Esophagus muscularis mucosa (tissue), 3 donors: ENCODE measurements around the gene CSNK1D.

ENCODE experiments used
- POLR2A ChIP-seq: fragments of 450-650 bp; IDR thresholded peaks from one replicate; pipeline ENCODE4 v1.6.1; 2017; ENCODE audit warnings: antibody characterized with exemption, moderate library complexity, mild to moderate bottlenecking, low read depth
- TF ChIP-seq, protein P1 (sequence below), 3 experiments: fragments of 200-600 bp in 2 of 3; fragments of 450-650 bp in 1 of 3; sonication (generic) in 2 of 3; IDR thresholded peaks; one replicate each; pipeline ENCODE4 v1.5.1; 2017 to 2019; ENCODE audit warnings: antibody characterized with exemption in 3 of 3, mild to moderate bottlenecking in 2 of 3, moderate library complexity in 1 of 3

GRCh38 chr17:82246040-82246364 lies 27.5 kb downstream of the CSNK1D start:
- TF ChIP-seq, protein P1, sequence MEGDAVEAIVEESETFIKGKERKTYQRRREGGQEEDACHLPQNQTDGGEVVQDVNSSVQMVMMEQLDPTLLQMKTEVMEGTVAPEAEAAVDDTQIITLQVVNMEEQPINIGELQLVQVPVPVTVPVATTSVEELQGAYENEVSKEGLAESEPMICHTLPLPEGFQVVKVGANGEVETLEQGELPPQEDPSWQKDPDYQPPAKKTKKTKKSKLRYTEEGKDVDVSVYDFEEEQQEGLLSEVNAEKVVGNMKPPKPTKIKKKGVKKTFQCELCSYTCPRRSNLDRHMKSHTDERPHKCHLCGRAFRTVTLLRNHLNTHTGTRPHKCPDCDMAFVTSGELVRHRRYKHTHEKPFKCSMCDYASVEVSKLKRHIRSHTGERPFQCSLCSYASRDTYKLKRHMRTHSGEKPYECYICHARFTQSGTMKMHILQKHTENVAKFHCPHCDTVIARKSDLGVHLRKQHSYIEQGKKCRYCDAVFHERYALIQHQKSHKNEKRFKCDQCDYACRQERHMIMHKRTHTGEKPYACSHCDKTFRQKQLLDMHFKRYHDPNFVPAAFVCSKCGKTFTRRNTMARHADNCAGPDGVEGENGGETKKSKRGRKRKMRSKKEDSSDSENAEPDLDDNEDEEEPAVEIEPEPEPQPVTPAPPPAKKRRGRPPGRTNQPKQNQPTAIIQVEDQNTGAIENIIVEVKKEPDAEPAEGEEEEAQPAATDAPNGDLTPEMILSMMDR (IDR thresholded peaks at IDR 0.05) = no peak
- TF ChIP-seq POLR2A = no peak
